ENCODE results near the gene TRMT11.
"Not testable (repeated sequence)": the region's sequence is repeated elsewhere in the genome, so short reads cannot be mapped to it uniquely, and the experiment has no call there.

The TRMT11 gene

DNA sequence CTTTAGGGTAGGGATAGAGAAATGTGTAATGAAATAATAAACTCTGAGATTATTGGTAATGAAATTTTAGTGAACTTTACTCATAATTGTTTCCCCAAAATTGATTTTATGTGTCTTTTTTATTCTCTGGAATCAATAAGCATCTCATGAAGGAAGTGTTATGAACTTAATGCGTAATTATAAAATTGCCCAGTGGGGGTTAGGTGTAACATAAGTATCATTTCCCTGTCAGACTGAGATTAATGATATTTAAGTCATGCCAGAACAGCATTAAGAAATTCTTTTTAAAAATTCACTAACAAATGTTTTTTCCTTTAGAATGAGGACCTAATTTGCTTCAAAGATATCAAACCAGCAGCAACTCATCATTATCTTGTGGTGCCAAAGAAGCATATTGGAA lies 19.8 kb upstream of the TRMT11 start:
- in situ Hi-C loops (cut with HindIII; ENCODE audit: low pct_ligation_motif_present, low sequenced_read_pairs): loop anchor here (25.0 kb wide), 1 partner anchor 179 kb away; the partner anchor contains the start of gene NCOA7
- Histone ChIP-seq H3K27me3 (replicated peaks) (no peaks in the 10 kb centered on the region), H3K4me3 (ENCODE audit: low read depth, low read length) (no peak overlapping the region), H3K36me3 (replicated peaks) (no peaks in the 10 kb centered on the region), H3K27ac (no peak overlapping the region)
- TF ChIP-seq, protein P1, sequence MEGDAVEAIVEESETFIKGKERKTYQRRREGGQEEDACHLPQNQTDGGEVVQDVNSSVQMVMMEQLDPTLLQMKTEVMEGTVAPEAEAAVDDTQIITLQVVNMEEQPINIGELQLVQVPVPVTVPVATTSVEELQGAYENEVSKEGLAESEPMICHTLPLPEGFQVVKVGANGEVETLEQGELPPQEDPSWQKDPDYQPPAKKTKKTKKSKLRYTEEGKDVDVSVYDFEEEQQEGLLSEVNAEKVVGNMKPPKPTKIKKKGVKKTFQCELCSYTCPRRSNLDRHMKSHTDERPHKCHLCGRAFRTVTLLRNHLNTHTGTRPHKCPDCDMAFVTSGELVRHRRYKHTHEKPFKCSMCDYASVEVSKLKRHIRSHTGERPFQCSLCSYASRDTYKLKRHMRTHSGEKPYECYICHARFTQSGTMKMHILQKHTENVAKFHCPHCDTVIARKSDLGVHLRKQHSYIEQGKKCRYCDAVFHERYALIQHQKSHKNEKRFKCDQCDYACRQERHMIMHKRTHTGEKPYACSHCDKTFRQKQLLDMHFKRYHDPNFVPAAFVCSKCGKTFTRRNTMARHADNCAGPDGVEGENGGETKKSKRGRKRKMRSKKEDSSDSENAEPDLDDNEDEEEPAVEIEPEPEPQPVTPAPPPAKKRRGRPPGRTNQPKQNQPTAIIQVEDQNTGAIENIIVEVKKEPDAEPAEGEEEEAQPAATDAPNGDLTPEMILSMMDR (IDR thresholded peaks at IDR 0.05; ENCODE audit: low read depth, low read length, missing control alignments): no peak
- DNase-seq: no peak

DNA sequence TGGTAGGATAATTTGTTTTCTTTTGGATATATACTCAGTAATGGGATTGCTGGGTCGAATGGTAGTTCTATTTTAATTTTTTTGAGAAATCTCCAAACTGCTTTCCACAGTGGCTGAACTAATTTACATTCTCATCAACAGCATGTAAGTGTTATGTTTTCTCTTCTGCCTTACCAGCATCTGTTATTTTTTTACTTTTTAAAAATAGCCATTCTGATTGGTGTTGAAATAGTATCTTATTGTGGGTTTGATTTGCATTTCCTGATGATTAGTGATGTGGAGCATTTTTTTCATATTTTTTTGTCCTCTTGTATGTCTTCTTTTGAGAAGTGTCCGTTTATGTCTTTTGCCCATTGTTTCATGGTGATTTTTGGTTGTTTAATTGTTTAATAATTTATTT lies 17.8 kb upstream of the TRMT11 start:
- no peak for DNase-seq

DNA sequence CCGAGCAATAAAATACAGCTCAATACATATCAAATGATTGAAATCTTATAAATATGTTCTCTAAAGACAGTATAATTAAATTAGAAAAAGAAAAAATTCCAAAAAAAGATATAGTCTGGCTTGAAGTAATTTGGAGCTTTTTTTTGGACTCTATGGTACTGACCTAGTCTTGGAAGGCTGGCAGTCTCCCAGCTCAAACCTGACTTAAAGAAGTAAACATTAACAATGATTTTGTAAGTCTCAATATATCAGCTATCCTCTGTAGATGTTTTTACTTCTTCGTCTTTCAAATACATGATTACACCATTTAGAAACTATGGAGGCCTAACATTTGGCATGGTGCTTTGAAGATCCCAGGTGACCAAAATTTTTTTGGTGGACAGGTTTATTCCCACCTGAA lies 15.6 kb upstream of the TRMT11 start:
- Histone ChIP-seq H3K4me3 (ENCODE audit: low read depth, low read length) (no peak overlapping the region), H3K27ac (no peak overlapping the region), H3K27me3 (replicated peaks) (no peaks in the 10 kb centered on the region), H3K36me3 (replicated peaks) (peaks cover 3% of the 10 kb centered on the region)
- in situ Hi-C loops (cut with HindIII; ENCODE audit: low pct_ligation_motif_present, low sequenced_read_pairs): loop anchor here (25.0 kb wide), 1 partner anchor 183 kb away; the partner anchor contains the start of gene NCOA7
- TF ChIP-seq, protein P1 (IDR thresholded peaks at IDR 0.05; ENCODE audit: low read depth, low read length, missing control alignments): no peak
- no peak for DNase-seq

More for the DNA sequence above, 17.8 kb upstream of the TRMT11 start:
- Histone ChIP-seq H3K36me3 (replicated peaks) (no peaks in the 10 kb centered on the region), H3K27me3 (replicated peaks) (no peaks in the 10 kb centered on the region), H3K27ac (no peak overlapping the region), H3K4me3 (ENCODE audit: low read depth, low read length) (no peak overlapping the region)
- in situ Hi-C loops (cut with HindIII; ENCODE audit: low pct_ligation_motif_present, low sequenced_read_pairs): loop anchor here (25.0 kb wide), 1 partner anchor 181 kb away; the partner anchor contains the start of gene NCOA7
- TF ChIP-seq, protein P1 (IDR thresholded peaks at IDR 0.05; ENCODE audit: low read depth, low read length, missing control alignments): no peak

DNA sequence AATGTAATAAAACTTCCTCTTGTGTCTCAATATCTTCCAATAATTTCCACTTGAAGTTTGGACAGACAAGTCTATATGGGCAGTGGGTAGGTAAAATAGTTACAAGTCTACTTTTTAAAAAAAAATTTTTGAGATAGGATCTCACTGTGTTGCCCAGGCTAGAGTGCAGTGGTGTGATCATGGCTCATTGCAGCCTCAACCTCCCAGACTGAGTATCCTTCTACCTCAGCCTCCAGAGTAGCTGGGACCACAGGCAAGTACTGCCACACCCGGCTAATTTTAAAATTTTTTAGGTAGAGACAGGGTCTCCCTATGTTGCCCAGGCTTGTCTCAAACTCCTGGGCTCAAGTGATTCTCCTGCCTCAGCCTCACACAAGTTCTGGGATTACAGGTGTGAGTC lies 13.9 kb upstream of the TRMT11 start:
- not testable (repeated sequence) for DNase-seq; H3K27me3 ChIP-seq (replicated peaks); H3K4me3 ChIP-seq (ENCODE audit: low read depth, low read length); H3K36me3 ChIP-seq (replicated peaks); H3K27ac ChIP-seq
- in situ Hi-C loops (cut with HindIII; ENCODE audit: low pct_ligation_motif_present, low sequenced_read_pairs): loop anchor here (25.0 kb wide), 1 partner anchor 185 kb away; the partner anchor contains the start of gene NCOA7

DNA sequence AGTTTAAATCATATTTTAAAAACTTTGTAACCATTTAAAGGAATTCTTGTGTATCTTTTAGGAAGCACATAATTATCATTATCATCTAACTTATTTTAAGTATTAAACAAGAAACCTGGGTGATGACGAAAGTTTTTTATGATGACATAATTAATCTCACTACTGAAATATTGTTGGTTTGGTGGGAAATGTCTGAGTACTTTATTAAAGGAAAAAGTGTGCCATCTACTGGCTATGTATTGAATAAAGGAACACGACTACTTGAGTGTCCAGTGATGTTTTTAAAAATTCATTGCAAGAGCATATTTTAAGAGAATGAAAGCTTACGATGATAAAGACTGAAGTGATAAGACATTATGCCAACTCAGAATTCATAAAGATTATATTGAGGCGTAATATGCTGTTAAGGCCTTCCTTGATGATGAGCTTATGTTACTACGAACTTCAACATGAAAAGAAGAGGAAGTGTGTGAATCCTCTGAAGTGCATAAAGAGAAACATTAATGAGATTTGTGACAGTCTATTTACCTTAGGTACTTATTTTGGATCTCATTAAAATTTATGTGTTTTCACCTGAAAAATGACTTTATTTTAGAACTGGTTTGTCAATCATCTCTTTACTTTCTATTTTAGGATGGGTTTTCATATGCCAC lies 12.0 kb upstream of the TRMT11 start:
- DNase-seq: no peak
- Histone ChIP-seq H3K4me3 (ENCODE audit: low read depth, low read length) (no peak overlapping the region), H3K27ac (no peak overlapping the region), H3K27me3 (replicated peaks) (no peaks in the 10 kb centered on the region), H3K36me3 (replicated peaks) (peaks cover 3% of the 10 kb centered on the region)
- in situ Hi-C loops (cut with HindIII; ENCODE audit: low pct_ligation_motif_present, low sequenced_read_pairs): loop anchor here (25.0 kb wide), 1 partner anchor 187 kb away; the partner anchor contains the start of gene NCOA7
- TF ChIP-seq, protein P1 (IDR thresholded peaks at IDR 0.05; ENCODE audit: low read depth, low read length, missing control alignments): no peak

DNA sequence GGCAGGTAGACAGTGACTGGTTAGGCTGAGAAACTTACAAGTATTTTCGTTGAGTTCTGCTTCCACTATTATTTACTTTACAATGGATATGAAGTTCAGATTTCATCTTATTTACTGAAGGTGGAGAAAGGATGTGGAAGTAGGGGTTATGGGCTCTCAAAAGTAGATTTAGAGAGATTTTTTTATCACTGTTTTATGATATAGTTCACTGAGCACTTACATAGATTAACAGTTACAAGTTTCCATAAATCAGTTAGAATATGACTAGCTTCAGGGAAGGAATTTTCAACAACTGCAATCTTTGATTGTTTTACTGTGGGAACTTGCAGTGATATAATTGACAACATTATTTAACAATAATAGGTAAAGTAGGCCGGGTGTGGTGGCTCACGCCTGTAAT lies 7.2 kb upstream of the TRMT11 start:
- TF ChIP-seq, protein P1 (IDR thresholded peaks at IDR 0.05; ENCODE audit: low read depth, low read length, missing control alignments): no peak
- in situ Hi-C loops (cut with HindIII; ENCODE audit: low pct_ligation_motif_present, low sequenced_read_pairs): no loop called here
- Histone ChIP-seq H3K36me3 (replicated peaks) (peaks cover 3% of the 10 kb centered on the region), H3K27ac (no peak overlapping the region), H3K4me3 (ENCODE audit: low read depth, low read length) (no peak overlapping the region), H3K27me3 (replicated peaks) (no peaks in the 10 kb centered on the region)
- DNase-seq: no peak
